Neural cell (in vitro differentiated cells): Measurements from ENCODE around the gene EIF3I.

ENCODE experiments used
- EP300 ChIP-seq: fragments of 450-650 bp; conservative IDR thresholded peaks from 2 replicates; pipeline ENCODE4 v1.6.1; 2014; ENCODE audit warnings: antibody characterized with exemption, mild to moderate bottlenecking, moderate library complexity; ENCODE audit not compliant: poor library complexity, severe bottlenecking
- EZH2 ChIP-seq: fragments of 200-600, 300-800 bp; shearing (Covaris generic), sonication (generic); IDR thresholded peaks from 2 replicates; pipeline ENCODE4 v1.6.1; 2014; ENCODE audit warnings: antibody characterized with exemption, low read length, borderline replicate concordance, mild to moderate bottlenecking; ENCODE audit not compliant: insufficient read depth, poor library complexity, severe bottlenecking
- RAD21 ChIP-seq: fragments of 450-650 bp; conservative IDR thresholded peaks from 2 replicates; pipeline ENCODE4 v1.6.1; 2014; ENCODE audit warnings: antibody characterized with exemption, mild to moderate bottlenecking, moderate library complexity
- TF ChIP-seq, protein P1 (sequence below): fragments of 450-650 bp; IDR thresholded peaks from 2 replicates; pipeline ENCODE4 v1.5.1; 2014; ENCODE audit warnings: antibody characterized with exemption, mild to moderate bottlenecking, moderate library complexity; ENCODE audit not compliant: poor library complexity, severe bottlenecking
- TF ChIP-seq, protein P2 (sequence below): IDR thresholded peaks from 2 replicates; pipeline ENCODE4 v1.6.1; 2012; ENCODE audit warnings: borderline replicate concordance

DNA sequence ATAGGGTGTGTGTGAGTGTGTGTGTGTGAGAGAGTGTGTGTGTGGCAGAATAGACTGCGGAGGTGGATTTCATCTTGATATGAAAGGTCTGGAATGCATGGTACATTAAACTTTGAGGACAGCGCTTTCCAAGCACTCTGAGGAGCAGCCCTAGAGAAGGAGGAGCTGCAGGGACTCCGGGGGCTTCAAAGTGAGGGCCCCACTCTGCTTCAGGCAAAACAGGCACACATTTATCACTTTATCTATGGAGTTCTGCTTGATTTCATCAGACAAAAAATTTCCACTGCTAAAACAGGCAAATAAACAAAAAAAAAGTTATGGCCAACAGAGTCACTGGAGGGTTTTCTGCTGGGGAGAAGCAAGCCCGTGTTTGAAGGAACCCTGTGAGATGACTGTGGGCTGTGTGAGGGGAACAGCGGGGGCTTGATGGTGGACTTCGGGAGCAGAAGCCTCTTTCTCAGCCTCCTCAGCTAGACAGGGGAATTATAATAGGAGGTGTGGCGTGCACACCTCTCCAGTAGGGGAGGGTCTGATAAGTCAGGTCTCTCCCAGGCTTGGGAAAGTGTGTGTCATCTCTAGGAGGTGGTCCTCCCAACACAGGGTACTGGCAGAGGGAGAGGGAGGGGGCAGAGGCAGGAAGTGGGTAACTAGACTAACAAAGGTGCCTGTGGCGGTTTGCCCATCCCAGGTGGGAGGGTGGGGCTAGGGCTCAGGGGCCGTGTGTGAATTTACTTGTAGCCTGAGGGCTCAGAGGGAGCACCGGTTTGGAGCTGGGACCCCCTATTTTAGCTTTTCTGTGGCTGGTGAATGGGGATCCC is 51.4 kb downstream of the EIF3I start:
- TF ChIP-seq EP300 (no peak), EZH2 (no peak), RAD21 (no peak)
- TF ChIP-seq, protein P1, sequence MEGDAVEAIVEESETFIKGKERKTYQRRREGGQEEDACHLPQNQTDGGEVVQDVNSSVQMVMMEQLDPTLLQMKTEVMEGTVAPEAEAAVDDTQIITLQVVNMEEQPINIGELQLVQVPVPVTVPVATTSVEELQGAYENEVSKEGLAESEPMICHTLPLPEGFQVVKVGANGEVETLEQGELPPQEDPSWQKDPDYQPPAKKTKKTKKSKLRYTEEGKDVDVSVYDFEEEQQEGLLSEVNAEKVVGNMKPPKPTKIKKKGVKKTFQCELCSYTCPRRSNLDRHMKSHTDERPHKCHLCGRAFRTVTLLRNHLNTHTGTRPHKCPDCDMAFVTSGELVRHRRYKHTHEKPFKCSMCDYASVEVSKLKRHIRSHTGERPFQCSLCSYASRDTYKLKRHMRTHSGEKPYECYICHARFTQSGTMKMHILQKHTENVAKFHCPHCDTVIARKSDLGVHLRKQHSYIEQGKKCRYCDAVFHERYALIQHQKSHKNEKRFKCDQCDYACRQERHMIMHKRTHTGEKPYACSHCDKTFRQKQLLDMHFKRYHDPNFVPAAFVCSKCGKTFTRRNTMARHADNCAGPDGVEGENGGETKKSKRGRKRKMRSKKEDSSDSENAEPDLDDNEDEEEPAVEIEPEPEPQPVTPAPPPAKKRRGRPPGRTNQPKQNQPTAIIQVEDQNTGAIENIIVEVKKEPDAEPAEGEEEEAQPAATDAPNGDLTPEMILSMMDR, result no peak
- TF ChIP-seq, protein P2, sequence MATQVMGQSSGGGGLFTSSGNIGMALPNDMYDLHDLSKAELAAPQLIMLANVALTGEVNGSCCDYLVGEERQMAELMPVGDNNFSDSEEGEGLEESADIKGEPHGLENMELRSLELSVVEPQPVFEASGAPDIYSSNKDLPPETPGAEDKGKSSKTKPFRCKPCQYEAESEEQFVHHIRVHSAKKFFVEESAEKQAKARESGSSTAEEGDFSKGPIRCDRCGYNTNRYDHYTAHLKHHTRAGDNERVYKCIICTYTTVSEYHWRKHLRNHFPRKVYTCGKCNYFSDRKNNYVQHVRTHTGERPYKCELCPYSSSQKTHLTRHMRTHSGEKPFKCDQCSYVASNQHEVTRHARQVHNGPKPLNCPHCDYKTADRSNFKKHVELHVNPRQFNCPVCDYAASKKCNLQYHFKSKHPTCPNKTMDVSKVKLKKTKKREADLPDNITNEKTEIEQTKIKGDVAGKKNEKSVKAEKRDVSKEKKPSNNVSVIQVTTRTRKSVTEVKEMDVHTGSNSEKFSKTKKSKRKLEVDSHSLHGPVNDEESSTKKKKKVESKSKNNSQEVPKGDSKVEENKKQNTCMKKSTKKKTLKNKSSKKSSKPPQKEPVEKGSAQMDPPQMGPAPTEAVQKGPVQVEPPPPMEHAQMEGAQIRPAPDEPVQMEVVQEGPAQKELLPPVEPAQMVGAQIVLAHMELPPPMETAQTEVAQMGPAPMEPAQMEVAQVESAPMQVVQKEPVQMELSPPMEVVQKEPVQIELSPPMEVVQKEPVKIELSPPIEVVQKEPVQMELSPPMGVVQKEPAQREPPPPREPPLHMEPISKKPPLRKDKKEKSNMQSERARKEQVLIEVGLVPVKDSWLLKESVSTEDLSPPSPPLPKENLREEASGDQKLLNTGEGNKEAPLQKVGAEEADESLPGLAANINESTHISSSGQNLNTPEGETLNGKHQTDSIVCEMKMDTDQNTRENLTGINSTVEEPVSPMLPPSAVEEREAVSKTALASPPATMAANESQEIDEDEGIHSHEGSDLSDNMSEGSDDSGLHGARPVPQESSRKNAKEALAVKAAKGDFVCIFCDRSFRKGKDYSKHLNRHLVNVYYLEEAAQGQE, result no peak
